Measurements from ENCODE around the gene SYT7. TPM values are rescaled to one million over a fixed set of nuclear protein-coding genes. Genes with fewer than 3 reads are reported as not detected.

SYT7 gene
- total and polyA plus RNA-seq, 9 donors: 0.24 to 4.9 (median 1.7) TPM

DNA sequence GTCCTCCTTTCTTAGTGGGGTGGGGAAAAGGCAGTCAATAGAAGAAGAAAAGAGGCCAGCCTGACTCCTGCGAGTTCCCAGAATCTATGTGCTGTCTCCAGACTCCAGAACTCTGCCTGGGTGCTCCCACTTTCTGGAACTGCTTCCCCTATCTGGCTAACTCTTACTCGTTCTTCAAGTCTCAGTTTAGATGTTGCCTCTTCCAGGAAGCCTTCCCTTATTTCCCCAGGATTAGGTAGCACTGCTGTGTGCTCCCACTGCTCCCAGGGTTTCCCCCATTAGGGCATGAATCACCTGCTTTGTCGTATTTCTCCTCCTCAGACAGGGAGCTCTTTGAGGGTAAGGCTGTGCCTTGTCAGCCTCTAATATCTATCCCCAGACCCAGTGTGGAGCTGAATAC lies 17.5 kb upstream of the SYT7 start:
- Histone ChIP-seq H3K9me3 (no peaks in the 10 kb centered on the region), H3K36me3 (no peaks in the 10 kb centered on the region), H3K4me3 (no peak overlapping the region), H3K27ac (no peak overlapping the region), H3K27me3 (no peaks in the 10 kb centered on the region), H3K4me1 (ENCODE audit: insufficient read depth) (peaks cover 7% of the 10 kb centered on the region)
- 55 to 66% (median 61%) methylated on average over 3 of the region's 3 CpGs for WGBS, 3 donors
- DNase-seq: no peak
- intact Hi-C loops (cut with DNase I): no loop called here
- TF ChIP-seq EP300 (IDR thresholded peaks at IDR 0.05) (no peak), POLR2A (IDR thresholded peaks at IDR 0.05) (no peak)
- TF ChIP-seq, protein P1, sequence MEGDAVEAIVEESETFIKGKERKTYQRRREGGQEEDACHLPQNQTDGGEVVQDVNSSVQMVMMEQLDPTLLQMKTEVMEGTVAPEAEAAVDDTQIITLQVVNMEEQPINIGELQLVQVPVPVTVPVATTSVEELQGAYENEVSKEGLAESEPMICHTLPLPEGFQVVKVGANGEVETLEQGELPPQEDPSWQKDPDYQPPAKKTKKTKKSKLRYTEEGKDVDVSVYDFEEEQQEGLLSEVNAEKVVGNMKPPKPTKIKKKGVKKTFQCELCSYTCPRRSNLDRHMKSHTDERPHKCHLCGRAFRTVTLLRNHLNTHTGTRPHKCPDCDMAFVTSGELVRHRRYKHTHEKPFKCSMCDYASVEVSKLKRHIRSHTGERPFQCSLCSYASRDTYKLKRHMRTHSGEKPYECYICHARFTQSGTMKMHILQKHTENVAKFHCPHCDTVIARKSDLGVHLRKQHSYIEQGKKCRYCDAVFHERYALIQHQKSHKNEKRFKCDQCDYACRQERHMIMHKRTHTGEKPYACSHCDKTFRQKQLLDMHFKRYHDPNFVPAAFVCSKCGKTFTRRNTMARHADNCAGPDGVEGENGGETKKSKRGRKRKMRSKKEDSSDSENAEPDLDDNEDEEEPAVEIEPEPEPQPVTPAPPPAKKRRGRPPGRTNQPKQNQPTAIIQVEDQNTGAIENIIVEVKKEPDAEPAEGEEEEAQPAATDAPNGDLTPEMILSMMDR (IDR thresholded peaks at IDR 0.05): no peak

DNA sequence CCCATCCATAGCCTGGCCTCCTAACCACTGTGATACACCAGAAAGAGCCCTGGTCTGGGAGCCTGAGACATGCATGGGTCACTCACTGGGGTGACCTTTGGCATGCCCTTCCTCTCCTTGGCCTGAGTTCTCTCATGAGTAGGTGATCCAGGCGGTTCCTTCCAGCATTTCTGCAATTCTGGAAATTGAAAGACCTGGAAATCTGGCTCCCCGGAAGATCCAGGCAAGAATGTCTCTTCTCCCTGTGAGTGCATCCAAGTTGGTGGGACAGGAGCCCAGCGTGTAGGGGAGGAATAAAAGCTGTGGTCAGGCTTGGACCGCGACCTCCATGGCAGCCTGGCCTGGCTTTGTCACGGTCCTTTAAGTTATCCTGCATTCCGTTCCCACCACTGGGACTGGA lies 16.1 kb upstream of the SYT7 start:
- peaks cover 4% of the 10 kb centered on the region for H3K4me1 ChIP-seq (ENCODE audit: insufficient read depth)
- H3K4me3 ChIP-seq: no peak overlapping the region
- H3K9me3 ChIP-seq: no peaks in the 10 kb centered on the region
- H3K27ac ChIP-seq: no peak overlapping the region
- H3K27me3 ChIP-seq: no peaks in the 10 kb centered on the region
- no peaks in the 10 kb centered on the region for H3K36me3 ChIP-seq
- TF ChIP-seq EP300 (IDR thresholded peaks at IDR 0.05) (no peak), POLR2A (IDR thresholded peaks at IDR 0.05) (no peak)
- TF ChIP-seq, protein P1 (IDR thresholded peaks at IDR 0.05): no peak
- intact Hi-C loops (cut with DNase I): no loop called here
- DNase-seq: no peak
- 65 to 77% (median 74%) methylated on average over 7 of the region's 7 CpGs for WGBS, 3 donors

DNA sequence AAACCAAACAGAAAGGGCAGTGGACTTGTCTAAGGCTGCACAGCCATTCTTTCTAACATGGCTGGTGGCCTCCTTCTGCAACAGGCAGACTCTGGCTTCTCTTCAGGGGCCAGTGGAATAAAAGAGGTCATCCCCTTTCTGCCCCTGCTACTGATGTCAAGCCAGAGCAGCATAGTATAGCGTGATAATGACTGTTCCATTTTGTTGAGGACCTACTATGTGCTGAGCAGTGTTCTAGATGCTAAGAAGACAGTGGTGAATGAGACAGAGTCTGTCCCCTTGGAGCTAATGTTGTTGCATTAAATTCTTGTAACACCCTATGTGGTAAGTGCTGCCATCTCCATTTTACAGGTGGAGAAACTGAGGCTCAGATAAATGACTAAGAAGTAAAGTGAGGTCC lies 15.7 kb upstream of the SYT7 start:
- Histone ChIP-seq H3K27ac (no peak overlapping the region), H3K4me1 (ENCODE audit: insufficient read depth) (peaks cover 4% of the 10 kb centered on the region)
- intact Hi-C loops (cut with DNase I): no loop called here

DNA sequence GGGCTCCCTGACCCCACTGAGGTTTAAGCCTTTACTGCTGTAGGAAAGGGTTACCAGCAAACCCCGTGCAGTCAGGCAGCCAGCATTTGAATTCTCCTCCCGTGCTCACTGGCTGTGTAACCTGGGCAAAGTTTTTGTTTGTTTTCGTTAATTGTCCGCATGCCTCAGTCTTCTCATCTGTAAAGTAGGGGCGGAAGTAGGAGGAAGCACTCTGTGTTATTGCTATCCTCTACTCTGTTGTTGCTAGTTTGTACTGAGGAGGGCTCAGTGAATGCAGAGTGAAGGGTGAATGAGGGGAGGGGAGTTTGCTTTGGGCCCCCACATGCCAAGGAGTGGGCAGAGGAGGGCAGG lies 14.0 kb upstream of the SYT7 start:
- Histone ChIP-seq H3K27ac (no peak overlapping the region), H3K4me1 (ENCODE audit: insufficient read depth) (peaks cover 4% of the 10 kb centered on the region), H3K9me3 (no peaks in the 10 kb centered on the region), H3K4me3 (no peak overlapping the region), H3K27me3 (no peaks in the 10 kb centered on the region), H3K36me3 (no peaks in the 10 kb centered on the region)
- no peak for TF ChIP-seq POLR2A (IDR thresholded peaks at IDR 0.05)
- no peak for TF ChIP-seq EP300 (IDR thresholded peaks at IDR 0.05)
- TF ChIP-seq, protein P1 (IDR thresholded peaks at IDR 0.05): no peak
- intact Hi-C loops (cut with DNase I): no loop called here
- WGBS, 3 donors: 13 to 39% (median 26%) methylated on average over 5 of the region's 5 CpGs
- DNase-seq: no peak

More for the DNA sequence above, 15.7 kb upstream of the SYT7 start:
- H3K9me3 ChIP-seq: no peaks in the 10 kb centered on the region
- no peak overlapping the region for H3K4me3 ChIP-seq
- DNase-seq: no peak
- H3K27me3 ChIP-seq: no peaks in the 10 kb centered on the region
- WGBS, 3 donors: 85 to 100% (median 91%) methylated on average over 1 of the region's 1 CpG
- H3K36me3 ChIP-seq: no peaks in the 10 kb centered on the region
- no peak for TF ChIP-seq POLR2A (IDR thresholded peaks at IDR 0.05)
- no peak for TF ChIP-seq EP300 (IDR thresholded peaks at IDR 0.05)
- TF ChIP-seq, protein P1 (IDR thresholded peaks at IDR 0.05): no peak

DNA sequence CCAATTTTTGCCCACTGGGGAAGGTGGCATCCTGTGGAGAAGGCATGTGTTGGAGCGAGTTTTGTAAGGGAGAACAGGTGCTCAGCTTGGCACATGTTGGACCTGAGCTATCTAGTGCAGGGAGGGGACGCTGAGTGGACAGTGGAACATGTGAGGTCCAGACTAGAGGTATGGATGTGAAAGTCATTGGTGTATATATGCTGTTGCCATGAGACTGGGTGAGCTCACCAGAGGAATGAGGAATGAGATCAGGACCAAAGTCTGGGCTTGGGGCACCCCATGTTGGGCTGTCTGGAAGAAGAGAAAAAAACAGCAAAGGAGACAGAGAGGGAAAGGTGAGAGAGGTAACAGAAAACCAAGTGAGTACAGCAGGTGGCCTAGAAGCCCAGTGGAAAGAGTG lies 12.3 kb upstream of the SYT7 start:
- WGBS, 3 donors: 93 to 95% (median 93%) methylated on average over 2 of the region's 2 CpGs
- Histone ChIP-seq H3K36me3 (no peaks in the 10 kb centered on the region), H3K27me3 (no peaks in the 10 kb centered on the region), H3K9me3 (no peaks in the 10 kb centered on the region), H3K27ac (no peak overlapping the region), H3K4me3 (no peak overlapping the region), H3K4me1 (ENCODE audit: insufficient read depth) (peaks cover 5% of the 10 kb centered on the region)
- no peak for TF ChIP-seq EP300 (IDR thresholded peaks at IDR 0.05)
- TF ChIP-seq, protein P1 (IDR thresholded peaks at IDR 0.05): no peak
- no peak for DNase-seq
- intact Hi-C loops (cut with DNase I): no loop called here
